Measurements from ENCODE around the gene MCM6.
A peak's percentile ranks its signal among the peaks of the same experiment; 100 is the strongest.

MCM6 gene

GRCh38 chr2:135822855-135823254, 53.4 kb downstream of the MCM6 start:
- TF ChIP-seq CTCF (IDR thresholded peaks at IDR 0.05; ENCODE audit: borderline replicate concordance, insufficient read depth, low read depth, low read length): no peak
- H3K4me3 ChIP-seq (ENCODE audit: low read depth, low read length): no peak overlapping the region

GRCh38 chr2:135821190-135821589, 55.1 kb downstream of the MCM6 start:
- TF ChIP-seq CTCF (IDR thresholded peaks at IDR 0.05; ENCODE audit: borderline replicate concordance, insufficient read depth, low read depth, low read length): no peak
- H3K4me3 ChIP-seq (ENCODE audit: low read depth, low read length): peak overlapping the region; percentile 30

GRCh38 chr2:135820003-135820618, 56.1 kb downstream of the MCM6 start:
- TF ChIP-seq CTCF (IDR thresholded peaks at IDR 0.05; ENCODE audit: borderline replicate concordance, insufficient read depth, low read depth, low read length): no peak
- H3K4me3 ChIP-seq (ENCODE audit: low read depth, low read length): peak overlapping the region; percentile 8

- peak; percentile 63 for TF ChIP-seq CTCF (IDR thresholded peaks at IDR 0.05; ENCODE audit: borderline replicate concordance, insufficient read depth, low read depth, low read length)
- H3K4me3 ChIP-seq (ENCODE audit: low read depth, low read length): no peak overlapping the region
Measured at GRCh38 chr2:135818937-135819610, 57.2 kb downstream of the MCM6 start.

GRCh38 chr2:135817951-135818350, 58.3 kb downstream of the MCM6 start:
- TF ChIP-seq CTCF (IDR thresholded peaks at IDR 0.05; ENCODE audit: borderline replicate concordance, insufficient read depth, low read depth, low read length): no peak
- H3K4me3 ChIP-seq (ENCODE audit: low read depth, low read length): no peak overlapping the region

GRCh38 chr2:135817466-135817865, 58.8 kb downstream of the MCM6 start:
- no peak overlapping the region for H3K4me3 ChIP-seq (ENCODE audit: low read depth, low read length)
- no peak for TF ChIP-seq CTCF (IDR thresholded peaks at IDR 0.05; ENCODE audit: borderline replicate concordance, insufficient read depth, low read depth, low read length)

GRCh38 chr2:135815269-135815668, 61.0 kb downstream of the MCM6 start:
- TF ChIP-seq CTCF (IDR thresholded peaks at IDR 0.05; ENCODE audit: borderline replicate concordance, insufficient read depth, low read depth, low read length): no peak
- no peak overlapping the region for H3K4me3 ChIP-seq (ENCODE audit: low read depth, low read length)

Data from GM12875 (cell line).